ENCODE data around the gene FBXO31.

The FBXO31 gene

GRCh38 chr16:87324411-87325275 is 58.9 kb downstream of the FBXO31 start:
- peak; percentile 12 for DNase-seq

DNA sequence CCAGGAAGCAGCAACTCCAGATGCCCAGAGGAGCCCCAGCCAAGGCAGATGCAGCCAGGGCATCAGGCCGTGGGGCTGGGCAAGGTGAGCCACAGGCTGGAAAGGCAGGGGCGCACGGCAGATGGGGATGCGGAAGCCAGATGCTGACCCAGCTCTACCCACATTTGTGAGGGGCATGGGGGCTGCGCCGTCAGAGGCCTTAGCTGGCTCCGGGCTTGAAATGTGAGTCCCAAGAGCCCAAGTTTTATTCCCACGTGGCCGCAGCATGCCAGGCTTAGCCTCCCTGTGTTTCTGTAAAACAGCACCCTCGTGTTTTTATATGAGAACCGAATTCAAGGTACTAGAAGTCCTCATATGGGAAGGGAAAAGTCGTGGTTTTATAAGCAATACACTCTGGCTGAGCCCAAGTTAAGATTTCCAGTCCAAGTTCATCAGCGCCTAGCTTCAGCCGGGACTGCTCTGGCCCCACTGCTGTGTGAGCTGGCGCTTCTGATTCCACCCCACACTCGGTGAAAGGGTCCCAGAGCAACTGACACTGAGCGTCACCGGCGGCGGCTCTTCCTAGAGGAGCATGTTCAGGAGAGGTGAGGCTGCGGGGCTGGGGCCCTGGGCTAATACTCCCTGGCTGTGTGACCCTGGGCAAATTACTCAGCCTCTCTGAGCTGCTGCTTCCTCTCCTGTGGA is 59.7 kb downstream of the FBXO31 start:
- DNase-seq, result no peak

DNA sequence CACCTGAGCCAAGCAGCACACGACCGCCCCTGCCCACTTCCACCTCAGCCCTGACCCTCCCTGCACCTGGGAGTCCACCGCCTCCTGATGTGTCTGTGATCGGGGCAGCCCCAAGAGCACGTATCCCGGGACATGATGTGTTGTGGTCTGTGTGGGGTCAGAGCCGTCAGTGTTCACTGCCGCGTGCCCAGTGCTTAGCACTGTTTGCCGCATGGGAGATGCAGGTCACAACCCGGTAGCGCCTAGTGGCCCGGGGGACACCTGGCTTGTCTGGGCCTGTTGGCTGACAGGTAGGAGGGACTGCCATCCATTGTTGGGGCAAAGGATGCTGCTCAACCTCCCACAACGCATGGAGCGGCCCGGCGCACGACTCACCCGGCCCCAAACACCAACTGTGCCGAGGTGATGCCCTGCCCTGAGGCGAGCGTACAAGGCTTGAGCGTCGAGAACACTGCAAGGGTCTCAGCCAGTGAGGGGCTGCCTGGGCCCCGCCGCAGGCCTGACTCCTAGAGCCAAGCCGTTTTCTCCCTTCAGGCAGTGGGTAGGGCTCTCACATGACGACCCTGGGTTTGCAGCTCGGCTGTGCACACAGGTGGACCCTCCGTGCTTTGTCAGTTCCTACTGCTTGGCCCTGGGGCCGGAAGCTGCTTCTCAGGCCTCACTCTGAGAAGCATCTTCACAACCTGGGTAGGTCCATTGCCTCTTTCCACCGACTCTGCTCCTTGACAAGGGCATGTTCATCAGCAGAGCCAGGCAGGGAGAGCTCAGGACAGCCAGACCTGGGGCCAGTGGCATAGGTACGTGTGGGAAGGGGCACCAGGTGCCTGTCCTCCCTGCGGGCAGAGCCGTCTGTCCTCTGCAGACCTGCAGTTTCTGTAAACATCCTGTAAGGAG is 60.5 kb downstream of the FBXO31 start:
- DNase-seq, result no peak

GRCh38 chr16:87322360-87322759 is 61.2 kb downstream of the FBXO31 start:
- no peak for DNase-seq

GRCh38 chr16:87321336-87322107 is 62.1 kb downstream of the FBXO31 start:
- no peak for DNase-seq

- DNase-seq, result no peak
These were observed 62.9 kb downstream of the FBXO31 start for GRCh38 chr16:87320510-87321227.

- DNase-seq, result no peak
These were observed 63.5 kb downstream of the FBXO31 start for GRCh38 chr16:87319997-87320491.

DNA sequence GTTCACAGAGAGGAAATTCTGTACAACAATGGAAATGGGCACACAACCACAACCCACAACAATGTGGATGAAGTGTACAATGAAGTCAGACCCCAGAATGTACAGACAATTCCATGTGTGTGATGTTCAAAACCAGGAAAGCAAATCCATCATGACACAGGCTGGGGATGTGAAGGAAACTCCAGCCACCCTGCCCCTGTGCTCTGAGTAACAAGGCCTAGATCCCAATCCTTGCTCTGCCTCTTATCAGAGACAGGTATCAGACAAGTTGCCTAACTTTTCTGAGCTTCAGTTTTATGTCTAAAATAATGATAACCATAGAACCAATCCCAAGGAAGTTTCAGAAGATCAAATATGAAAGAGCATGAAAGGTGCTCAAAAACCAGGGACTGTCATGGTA is 64.6 kb downstream of the FBXO31 start:
- no peak for DNase-seq

- DNase-seq, result peak; percentile 1
These were observed 65.6 kb downstream of the FBXO31 start for GRCh38 chr16:87317750-87318644.

- DNase-seq, result peak; percentile 81
These were observed 66.4 kb downstream of the FBXO31 start, which contains the start of gene C16orf95 for GRCh38 chr16:87316923-87317749. TSS of gene C16orf95 (minus strand) at chr16:87317392. CDS start at chr16:87317242, 150 bp downstream.

GRCh38 chr16:87316450-87316922 is 67.1 kb downstream of the FBXO31 start:
- DNase-seq, result no peak

DNA sequence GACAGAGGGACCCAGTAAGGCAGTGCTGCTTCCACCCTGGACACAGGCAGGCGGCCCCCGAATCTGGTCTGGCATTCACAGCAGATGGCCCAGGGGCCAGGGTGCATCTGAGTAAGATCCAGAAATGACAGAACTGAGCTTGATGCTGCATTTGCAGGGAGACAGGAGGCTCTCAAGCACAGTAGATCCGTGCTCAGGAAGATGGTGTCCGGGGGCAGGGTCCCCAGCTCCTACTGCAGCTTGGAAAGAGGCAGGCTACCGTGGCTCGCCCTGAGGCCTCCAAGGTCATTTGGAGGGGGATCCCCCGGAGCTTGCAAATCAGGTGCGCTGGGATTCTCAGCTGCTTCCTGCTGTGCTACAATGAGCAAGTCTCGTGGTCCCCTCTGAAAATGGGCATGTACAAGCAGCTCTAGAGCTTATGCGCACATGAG is 68.6 kb downstream of the FBXO31 start:
- DNase-seq, result no peak

- DNase-seq, result no peak
These were observed 71.6 kb downstream of the FBXO31 start for GRCh38 chr16:87312008-87312407.

DNA sequence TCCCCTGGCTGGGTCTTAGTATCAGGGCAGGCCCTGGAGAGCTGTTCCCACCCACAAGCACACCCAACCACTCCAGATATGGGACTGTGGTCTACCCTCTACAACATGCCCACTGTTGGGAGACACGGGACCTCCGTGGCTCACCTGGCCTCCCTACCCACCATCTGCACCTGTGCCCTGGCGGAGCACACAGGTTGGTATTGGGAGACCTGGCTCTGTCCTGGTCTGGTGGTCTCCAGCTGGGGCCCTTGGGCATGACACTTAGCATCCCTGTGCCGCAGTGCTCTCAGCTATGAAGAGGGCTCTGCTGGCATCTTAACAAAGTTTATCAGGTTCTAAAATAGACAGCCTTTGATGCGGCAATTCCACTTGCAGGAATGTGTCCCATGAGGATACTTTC is 72.2 kb downstream of the FBXO31 start:
- no peak for DNase-seq

- DNase-seq, result no peak
These were observed 73.0 kb downstream of the FBXO31 start for GRCh38 chr16:87310610-87311009.

DNA sequence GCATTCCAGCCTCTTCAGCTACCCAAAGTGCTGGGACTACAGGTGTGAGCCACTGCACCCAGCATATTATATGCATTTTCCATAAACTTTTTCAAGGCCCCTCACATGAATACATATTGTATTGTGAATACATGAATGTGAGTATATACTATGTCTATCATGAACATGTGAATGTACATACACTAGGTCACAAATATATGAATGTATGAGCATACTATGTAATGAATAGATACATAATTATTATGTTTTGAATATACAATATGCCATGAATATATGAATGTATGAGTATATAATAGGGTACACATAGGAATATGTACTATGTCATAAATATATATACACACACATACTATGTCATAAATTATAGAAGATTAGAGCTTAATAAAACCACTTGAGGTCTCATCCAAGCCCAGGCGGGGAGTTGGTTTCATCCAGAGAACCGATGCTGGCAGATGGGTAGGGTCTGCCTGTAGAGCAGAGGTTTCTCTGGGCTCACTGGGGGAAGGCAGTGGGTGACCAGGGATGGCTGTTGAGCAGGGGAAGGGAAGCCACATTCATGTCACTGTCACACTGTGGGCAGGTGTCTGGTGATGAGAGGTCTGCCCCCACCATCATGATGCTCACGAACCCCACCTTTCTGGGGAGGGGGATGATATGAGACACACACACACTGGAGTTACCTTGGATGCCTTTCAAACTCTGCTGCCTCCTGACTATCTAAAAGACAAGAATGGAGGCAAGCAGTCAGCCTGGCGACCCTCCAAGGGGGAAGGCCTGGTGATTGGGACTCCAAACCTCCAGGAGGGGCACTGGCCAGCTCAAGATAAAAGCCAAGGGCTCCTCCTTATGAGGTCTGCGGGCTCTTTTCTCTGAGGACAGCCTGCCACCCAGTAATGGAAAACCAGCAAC is 73.7 kb downstream of the FBXO31 start:
- no peak for DNase-seq

GRCh38 chr16:87308826-87309225 is 74.8 kb downstream of the FBXO31 start:
- no peak for DNase-seq

- no peak for DNase-seq
These were observed 77.1 kb downstream of the FBXO31 start for GRCh38 chr16:87306516-87306915.
